ENCODE measurements around the gene EYA3.
A peak's percentile ranks its signal among the peaks of the same experiment; 100 is the strongest.

The EYA3 gene

DNA sequence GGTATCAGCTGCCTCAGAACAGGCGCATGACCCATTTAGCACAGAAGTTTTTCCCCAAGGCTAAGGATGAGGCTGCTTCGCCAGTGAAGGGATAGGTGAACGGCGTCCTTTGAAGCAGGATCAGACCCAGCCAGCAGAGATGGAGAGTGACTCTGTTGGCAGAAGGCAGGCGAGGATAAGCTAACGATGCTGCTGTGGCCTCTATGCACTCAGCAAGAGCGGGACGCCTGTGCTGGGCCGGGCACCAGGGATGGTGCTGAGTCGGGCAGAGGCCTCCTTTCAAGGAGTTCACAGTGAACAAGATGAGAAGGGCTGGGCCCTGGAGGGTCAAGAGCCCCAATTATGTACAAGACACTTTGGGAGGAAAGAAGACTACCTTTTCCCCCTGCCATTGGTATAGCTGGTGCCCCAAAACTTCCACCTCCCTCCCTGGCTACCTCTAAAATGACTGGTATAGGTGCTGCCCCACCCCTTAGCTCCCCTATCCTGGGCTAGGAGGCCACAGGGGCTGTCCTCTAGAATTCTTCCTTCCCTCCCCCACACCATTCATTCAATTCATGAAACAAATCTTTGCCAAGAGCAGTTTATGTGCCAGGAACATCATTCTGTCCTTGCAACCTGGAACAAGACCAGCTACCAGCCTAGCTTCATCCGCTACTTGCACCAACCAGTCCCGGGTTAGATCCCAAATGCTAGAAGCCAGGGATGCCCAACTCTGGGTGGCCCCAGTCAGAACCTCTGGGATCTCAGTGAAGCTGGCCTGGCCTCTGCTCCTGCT is 121.1 kb downstream of the EYA3 start:
- DNase-seq: no peak

DNA sequence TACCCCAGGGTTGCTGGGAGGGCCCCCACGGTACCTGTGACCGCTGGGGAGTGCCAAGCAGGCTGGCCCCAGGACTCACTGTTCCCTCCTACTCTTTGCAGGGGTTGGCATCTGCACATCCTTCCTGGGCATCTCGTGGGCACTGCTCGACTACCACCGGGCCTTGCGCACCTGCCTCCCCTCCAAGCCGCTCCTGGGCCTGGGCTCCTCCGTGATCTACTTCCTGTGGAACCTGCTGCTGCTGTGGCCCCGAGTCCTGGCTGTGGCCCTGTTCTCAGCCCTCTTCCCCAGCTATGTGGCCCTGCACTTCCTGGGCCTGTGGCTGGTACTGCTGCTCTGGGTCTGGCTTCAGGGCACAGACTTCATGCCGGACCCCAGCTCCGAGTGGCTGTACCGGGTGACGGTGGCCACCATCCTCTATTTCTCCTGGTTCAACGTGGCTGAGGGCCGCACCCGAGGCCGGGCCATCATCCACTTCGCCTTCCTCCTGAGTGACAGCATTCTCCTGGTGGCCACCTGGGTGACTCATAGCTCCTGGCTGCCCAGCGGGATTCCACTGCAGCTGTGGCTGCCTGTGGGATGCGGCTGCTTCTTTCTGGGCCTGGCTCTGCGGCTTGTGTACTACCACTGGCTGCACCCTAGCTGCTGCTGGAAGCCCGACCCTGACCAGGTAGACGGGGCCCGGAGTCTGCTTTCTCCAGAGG is 121.9 kb downstream of the EYA3 start:
- DNase-seq: no peak

DNA sequence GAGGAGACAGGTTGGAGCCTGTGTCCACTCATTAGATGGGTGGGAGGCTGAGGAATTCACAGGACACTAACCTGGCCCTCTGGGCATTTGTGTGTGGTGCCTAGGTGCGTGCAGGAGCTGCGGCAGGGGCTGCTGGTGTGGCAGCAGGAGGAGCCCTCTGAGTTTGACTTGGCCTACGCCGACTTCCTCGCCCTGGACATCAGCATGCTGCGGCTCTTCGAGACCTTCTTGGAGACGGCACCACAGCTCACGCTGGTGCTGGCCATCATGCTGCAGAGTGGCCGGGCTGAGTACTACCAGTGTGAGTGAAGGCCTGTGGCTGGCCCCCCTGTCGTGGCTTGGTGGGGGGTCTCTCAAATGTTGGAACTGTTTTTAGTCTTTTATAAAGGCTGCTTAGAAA is 125.0 kb downstream of the EYA3 start:
- DNase-seq: no peak

DNA sequence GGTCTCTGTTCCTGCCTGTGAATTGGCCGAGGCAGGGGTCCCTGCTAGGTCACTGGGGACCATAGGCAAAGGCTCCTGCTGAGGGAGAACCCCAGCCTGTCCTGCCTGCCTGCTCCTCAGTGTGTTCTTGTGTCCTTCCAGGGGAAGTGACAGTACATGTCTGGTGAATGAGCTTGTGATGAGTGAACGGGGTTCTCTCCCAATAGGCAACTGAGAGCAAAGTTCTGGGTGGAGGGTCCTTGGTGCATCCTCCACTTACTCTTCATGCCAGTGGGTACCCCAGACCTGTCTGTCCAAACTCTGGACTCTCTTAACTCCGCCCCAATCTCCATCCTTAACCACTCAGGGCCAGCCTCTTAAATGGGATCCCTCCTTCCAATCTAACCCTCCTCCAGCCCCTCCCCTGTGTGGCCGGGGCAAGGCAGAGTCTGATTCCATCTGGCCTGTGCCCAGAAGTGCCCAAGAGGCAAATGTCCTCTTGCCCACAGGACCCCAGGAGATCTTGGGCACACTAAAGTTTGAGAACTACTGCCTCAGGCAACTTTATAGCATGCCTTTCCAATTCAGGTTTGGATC is 126.7 kb downstream of the EYA3 start:
- DNase-seq: peak; percentile 26

DNA sequence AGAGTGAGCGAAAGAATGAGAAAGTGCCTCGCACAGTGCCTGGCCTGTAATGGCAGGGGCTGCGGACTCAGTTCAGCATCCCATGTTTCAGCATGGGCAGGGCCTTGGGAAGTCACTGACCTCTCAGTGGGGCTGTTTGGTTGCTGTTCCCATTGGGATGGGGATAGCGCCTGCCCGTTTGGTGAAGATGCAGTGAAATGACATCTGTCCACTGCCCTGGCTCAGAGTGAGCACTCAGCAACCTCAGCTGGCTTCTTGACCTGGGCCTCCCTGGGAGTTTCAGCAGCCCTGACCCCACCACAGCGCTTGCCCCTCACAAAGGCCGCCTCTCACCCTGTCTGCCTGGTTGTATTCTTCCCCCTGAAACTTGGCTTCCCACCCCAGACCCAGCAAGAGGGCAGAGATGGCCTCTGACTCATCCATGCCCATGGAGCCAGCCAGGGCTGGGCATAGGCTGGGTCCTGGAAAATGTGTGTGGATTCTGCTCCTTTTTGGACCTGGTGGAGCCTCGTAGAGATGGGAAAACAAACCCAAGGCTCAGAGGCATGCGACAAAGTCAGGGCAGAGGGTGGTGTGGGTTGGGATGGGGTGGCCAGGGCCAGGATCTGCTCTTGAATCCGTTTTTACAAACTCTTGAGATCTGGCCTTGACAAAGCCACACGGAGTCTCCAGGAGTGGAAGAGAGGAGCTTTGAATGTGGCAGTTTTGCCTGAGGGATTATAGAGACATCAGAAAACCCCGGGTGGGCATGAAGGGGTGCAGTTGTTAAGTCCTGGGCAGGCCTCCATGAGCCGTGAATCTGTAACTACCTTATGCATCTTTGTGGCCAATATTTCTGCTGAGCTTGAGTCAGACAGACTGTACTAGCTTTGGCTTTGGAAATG is 127.4 kb downstream of the EYA3 start:
- no peak for DNase-seq

DNA sequence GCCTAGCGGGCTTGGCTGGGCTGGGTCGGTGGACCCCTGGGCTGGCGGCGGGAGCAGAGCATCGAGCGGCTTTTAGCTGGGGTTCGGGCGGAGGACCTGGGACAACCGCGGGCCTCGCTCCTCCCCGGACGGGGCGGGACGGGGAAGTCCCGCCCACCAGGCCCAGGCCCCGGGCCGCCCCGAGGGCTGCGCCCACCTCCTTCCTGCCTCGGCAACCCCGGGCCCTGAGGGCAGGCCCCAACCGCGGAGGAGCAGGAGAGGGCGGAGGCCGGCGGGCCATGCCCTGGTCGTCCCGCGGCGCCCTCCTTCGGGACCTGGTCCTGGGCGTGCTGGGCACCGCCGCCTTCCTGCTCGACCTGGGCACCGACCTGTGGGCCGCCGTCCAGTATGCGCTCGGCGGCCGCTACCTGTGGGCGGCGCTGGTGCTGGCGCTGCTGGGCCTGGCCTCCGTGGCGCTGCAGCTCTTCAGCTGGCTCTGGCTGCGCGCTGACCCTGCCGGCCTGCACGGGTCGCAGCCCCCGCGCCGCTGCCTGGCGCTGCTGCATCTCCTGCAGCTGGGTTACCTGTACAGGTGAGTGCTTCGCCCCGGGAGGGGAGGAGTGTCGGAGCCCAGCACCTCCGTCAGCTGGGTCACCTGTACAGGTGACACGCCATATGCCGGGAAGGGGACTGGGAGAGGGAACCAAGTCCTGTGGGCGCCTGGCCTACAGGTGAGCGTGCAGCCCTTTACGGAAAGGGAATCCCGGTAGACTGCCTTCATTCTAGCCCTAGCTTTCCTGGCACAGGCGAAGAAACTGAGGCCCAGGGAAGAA is 128.4 kb downstream of the EYA3 start, which contains the start of gene XKR8:
Gene XKR8, plus strand, starts transcription at position 182 of the 812 bp plus-strand sequence. Its CDS starts 97 bp downstream, at position 279.
- DNase-seq: peak; percentile 94

DNA sequence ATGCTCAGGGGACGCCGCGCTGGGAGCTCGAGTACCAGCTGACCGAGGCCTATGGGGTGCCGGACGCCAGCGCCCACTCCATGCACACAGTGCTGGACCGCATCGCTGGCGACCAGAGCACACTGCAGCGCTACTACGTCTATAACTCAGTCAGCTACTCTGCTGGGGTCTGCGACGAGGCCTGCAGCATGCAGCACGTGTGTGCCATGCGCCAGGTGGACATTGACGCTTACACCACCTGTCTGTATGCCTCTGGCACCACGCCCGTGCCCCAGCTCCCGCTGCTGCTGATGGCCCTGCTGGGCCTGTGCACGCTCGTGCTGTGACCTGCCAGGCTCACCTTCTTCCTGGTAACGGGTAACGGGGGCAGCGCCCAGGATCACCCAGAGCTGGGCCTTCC is 129.9 kb downstream of the EYA3 start:
- no peak for DNase-seq

DNA sequence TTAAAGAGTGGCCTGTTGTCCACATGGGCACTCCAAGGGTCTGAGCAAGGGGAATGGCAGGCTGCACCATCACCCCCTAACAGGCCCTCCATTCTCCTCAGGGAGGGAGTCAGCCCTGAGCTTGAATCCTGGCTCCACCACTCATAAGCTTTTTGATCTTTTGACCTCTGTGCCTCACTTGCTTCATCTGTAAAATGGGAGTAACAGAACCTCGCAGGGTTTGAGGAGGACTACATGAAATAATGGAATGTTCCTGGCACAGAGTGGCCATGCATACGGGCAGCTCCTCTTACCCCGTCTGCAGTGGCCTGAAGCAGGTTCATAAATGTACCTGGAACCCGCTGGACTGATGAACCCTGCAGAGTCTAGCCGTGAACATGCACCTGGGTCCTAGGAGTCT is 130.8 kb downstream of the EYA3 start:
- DNase-seq: no peak

DNA sequence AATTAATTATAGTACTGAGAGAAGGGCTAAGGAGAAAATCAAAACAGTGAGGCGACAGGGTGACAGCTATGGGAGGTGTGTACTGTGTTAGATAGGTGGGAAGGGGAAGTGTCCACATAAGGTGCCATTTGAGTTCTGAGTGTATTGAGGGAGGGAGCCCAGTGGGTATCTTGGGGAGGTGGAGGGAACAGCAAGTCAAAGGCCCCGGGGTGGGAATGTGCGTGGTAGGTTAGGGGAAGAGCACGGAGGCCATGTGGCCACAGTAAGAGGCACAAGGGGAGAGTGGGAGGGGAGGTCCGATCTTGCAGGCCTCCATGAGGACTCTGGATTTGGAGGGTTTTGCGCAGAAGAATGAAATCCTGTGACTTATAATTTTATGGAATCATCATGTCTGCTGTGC is 131.6 kb downstream of the EYA3 start:
- no peak for DNase-seq

DNA sequence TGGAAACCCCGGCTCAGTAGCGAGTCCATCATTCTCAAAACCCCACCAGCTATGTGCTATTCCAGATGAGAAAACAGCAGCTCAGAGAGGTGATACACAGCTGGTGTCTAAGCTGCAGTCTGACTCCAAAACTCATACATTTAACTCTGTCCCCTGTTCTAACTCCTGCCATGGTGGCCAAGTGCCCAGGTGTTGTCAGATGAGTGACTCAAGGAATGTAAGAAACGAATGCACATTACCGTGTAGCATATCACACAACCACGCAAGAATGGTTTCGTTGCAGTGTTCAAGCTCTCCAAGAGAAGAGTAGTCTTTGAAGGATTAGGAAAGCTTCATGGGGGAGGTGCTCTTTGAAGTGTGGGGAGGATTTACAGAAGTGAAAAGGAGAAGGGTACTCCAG is 133.3 kb downstream of the EYA3 start:
- DNase-seq: no peak

DNA sequence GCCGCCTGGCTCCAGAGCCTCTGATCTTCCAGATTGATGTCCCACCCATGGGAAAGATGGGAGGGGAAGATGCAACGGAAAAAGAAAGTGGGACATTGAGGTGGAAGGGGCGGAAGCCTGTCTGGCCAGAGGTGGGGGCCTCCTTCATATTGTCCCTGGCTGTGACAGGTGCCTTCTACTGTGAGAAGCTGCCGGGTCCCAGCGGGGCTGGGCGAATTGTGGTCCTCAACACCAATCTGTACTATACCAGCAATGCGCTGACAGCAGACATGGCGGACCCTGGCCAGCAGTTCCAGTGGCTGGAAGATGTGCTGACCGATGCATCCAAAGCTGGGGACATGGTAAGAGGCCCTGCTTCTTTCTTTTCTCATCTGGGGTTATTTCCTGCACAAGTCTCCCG is 134.2 kb downstream of the EYA3 start:
- no peak for DNase-seq

DNA sequence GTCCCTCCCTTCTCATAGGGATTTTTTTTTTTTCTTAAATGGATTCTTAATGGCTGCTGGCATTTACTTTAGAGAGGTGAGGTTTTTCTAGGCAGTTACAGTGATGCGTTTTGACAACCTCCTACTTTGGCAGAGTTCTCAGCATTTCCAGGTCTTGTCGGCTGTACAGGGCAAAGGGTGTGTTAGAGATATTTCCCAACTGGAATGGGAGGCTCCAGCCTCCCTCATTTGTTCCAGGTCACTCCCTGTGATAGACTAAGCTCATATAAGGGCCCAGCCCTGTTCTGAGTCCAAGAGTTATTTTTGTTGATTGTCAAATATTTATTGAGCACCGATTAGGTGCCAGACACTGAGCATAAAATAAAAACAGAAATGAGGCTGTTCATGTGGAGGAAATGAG is 136.3 kb downstream of the EYA3 start:
- DNase-seq: no peak

DNA sequence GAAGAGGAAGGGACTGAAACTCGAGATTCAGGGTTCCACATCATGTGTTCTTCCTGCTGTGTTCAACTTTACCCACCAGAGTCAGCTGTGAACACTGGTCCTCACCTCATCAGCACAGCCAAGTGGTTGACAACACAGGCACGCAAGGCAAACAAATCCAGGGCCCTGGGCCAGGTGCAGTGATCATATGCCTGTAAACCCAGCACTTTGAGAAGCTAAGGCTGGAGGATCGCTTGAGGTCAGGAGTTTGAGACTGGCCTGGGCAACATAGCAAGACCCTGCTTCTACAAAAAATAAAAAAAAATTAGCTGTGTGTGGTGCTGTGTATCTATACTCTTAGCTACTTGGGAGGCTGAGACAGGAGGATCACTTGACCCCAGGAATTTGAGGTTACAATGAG is 137.0 kb downstream of the EYA3 start:
- DNase-seq: no peak

DNA sequence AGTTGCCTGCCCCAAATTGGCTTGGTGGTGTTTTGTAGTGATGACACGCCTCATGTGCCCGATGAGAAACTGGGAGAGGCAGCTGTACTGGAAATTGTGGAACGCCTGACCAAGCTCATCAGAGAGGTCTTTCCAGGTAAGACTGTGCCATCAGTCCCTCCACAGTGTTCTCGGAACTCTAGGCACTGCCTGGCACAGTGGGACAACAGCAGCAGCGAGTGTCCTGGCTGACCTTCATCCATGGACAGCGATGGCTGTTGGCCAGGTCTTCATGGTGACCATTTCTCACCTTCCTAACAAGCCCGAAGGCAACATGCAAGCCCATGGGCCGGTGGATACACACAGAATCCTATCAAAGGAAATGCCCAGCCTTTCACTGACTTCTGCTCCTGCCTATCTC is 139.4 kb downstream of the EYA3 start:
- no peak for DNase-seq

DNA sequence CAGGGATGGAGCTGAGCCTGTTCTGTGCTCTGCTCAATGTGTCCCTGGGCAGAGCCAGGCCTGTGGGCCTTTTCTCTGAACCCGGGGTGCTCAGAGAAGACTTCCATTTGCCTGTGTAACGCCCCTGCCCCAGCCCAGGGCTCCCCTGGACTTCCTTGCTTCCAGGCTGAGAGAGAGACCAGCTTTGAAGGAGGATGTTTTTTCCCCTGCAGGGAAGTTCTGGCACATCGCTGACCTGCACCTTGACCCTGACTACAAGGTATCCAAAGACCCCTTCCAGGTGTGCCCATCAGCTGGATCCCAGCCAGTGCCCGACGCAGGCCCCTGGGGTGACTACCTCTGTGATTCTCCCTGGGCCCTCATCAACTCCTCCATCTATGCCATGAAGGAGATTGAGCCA is 143.4 kb downstream of the EYA3 start:
- no peak for DNase-seq

DNA sequence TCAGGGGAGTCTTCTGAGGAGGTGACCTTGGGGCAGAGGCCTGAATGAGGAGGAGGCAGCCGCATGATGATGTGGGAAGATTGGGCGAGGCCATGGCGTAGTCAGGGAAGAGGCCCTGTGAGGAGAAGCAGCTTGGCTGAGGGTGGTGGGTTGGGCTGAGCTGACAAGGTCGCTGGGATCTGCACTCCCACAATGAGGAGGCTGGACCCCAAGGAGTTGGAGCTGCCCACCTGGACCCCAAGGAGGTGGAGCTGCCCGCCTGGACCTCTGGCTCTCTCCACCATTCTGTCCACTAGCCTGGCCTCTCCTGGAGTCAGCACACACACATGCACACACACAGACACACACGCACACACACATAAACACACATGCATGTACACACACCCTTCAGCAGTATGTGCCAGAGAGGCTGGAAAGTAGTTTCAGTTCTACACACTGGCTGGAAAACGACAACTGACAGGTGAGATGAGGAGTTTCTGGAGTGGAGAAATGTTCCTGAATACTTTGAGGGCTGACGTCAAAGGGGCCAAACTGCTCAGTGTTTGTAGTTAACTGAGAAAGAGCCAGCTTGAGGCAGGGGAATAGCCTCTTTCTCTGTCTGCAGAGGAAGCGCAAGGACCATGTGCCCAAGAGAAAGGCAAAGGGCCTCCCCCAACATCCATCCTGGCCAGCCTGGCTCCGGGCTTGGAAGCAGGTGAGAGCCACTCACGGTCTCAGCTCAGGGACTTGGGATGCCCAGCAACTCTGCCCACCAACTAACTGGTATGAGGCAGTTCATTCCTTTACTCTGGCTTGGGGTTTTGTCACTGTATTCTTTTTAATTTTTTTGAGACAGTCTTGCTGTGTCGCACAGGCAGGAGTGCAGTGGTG is 146.5 kb downstream of the EYA3 start:
- DNase-seq: no peak

DNA sequence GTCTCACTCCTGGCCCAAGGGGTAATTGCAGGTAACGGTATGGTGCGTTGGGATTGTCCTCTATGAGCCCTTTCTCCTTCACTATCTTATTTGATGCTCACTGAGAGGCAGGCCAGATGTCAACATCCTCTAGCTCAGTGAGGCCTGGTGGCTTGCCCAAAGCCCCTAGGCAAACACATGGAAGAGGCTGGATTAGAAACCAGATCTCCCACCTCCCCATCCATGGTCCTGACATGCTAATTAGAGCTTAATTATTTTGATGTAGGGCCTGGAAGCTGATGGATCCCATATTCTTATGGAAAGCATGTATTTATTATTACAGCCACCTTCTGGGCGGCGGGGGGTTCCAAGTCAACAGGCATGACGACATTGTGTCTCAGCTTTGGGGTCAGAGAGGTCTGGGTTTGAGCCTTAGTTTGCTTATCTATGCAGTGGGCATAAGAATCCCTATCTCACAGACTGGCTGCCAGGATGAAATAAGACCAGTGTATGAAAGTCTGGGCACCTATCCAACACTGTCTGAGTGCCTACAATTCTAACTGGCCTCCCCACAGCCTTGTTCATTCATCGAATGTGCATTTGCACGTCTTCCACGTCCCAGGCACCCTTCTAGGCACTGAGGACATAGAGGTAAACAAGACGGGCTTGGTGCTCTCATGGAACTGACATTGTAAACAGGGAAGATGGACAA is 147.4 kb downstream of the EYA3 start:
- no peak for DNase-seq

DNA sequence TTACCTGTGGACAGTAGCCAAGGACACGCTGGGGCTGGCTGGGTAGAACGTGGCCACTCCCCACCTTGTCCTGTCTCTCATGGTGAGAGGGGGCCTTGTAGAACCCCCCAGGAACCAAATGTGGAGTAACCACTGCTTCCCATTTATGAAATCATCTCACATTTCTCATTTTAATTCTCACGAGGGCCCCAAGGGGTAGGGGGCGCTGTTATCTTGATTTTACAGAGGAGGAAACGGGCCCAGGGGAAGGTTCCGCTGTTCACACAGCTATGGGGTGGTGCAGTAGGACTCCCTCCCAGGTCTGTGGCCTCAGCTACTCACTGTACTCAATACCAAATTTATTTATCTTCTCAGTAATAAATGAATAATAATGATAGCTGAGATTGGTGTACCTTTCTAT is 148.1 kb downstream of the EYA3 start:
- DNase-seq: peak; percentile 22

DNA sequence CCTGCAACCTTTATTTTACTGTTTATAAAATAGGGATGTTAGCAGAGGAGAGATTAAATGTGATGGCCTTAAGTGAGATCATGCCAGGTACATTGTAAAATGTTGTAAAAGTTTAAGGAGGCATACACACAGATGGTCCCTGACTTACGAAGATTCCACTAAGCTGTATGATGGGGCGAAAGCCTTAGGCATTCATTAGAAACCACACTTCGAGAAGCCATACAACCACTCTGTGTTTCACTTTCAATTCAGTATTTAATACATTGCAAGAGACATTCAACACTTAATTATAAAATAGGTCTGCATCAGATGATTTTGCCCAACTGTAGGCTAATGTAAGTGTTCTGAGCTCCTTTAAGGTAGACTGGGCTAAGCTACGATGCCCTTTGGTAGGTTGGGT is 149.9 kb downstream of the EYA3 start:
- DNase-seq: no peak

DNA sequence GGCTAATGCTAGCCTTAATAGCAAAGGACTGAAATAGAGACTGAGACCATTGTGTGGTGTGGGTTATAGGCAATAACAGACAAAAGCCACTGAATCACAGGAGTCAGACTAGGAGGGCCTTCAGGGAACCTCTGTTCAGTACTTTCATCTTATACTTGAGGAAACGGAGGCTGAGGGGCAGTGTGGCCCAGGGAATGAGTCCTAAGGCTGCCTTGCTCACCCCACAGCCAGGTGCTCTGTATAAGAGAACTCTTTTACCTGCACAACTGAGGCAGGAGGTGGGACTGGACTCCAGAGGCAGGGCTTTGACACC is 150.9 kb downstream of the EYA3 start:
- DNase-seq: no peak

DNA sequence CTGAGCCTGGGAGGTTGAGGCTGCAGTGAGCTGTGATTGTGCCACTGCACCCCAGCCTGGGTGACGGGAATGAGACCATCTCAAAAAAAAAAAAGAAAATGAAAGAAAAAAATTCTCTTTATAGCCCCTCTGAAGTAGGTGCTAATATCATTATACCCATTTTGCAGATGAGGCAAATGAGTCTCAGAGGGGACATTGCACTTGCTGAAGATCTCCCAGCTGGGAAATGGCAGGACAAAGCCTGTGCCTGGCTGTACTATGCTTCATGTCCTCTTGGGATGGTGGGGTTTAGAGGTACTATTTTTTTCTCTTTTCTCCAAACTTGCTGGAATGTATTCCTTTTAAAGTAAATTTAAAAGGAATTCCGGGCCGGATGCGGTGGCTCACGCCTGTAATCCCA is 152.0 kb downstream of the EYA3 start:
- DNase-seq: no peak
